Stimulated activated naive CD8-positive, alpha-beta T cell treated with anti-CD3 and anti-CD28 coated beads, Interleukin-15, amount 100 ng/mL, for 72 hours (primary cell): ENCODE measurements around the gene ZCRB1.
"Not testable (repeated sequence)": the region's sequence is repeated elsewhere in the genome, so short reads cannot be mapped to it uniquely, and the experiment has no call there.

Experiments used
- ATAC-seq: fragments of 150-1000 bp; cut with Tn5 transposase; 2 replicates; pipeline ENCODE4 v1.10.0; 2021; ENCODE audit warnings: mild to moderate bottlenecking, moderate library complexity
- DNase-seq, 2 donors: peaks; one replicate each; pipeline ENCODE4 v3.0.0; 2021 to 2022
- H3K27ac Mint-ChIP-seq, 2 donors: one replicate each; pipeline ENCODE4 v1.8.0; 2022; ENCODE audit warnings: mild to moderate bottlenecking in 2 of 2, mixed read lengths in 2 of 2, moderate library complexity in 2 of 2
- H3K27me3 Mint-ChIP-seq: one replicate; pipeline ENCODE4 v1.8.0; 2022; ENCODE audit warnings: mixed read lengths
- H3K4me1 Mint-ChIP-seq: one replicate; pipeline ENCODE4 v1.8.0; 2022; ENCODE audit warnings: mild to moderate bottlenecking, mixed read lengths
- H3K4me3 Mint-ChIP-seq, 2 donors: one replicate each; pipeline ENCODE4 v1.8.0; 2022; ENCODE audit warnings: mild to moderate bottlenecking in 2 of 2, mixed read lengths in 2 of 2, moderate library complexity in 1 of 2
- H3K9me3 Mint-ChIP-seq, 2 donors: one replicate each; pipeline ENCODE4 v1.8.0; 2022; ENCODE audit warnings: mixed read lengths in 2 of 2

The ZCRB1 gene, protein sequence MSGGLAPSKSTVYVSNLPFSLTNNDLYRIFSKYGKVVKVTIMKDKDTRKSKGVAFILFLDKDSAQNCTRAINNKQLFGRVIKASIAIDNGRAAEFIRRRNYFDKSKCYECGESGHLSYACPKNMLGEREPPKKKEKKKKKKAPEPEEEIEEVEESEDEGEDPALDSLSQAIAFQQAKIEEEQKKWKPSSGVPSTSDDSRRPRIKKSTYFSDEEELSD

DNA sequence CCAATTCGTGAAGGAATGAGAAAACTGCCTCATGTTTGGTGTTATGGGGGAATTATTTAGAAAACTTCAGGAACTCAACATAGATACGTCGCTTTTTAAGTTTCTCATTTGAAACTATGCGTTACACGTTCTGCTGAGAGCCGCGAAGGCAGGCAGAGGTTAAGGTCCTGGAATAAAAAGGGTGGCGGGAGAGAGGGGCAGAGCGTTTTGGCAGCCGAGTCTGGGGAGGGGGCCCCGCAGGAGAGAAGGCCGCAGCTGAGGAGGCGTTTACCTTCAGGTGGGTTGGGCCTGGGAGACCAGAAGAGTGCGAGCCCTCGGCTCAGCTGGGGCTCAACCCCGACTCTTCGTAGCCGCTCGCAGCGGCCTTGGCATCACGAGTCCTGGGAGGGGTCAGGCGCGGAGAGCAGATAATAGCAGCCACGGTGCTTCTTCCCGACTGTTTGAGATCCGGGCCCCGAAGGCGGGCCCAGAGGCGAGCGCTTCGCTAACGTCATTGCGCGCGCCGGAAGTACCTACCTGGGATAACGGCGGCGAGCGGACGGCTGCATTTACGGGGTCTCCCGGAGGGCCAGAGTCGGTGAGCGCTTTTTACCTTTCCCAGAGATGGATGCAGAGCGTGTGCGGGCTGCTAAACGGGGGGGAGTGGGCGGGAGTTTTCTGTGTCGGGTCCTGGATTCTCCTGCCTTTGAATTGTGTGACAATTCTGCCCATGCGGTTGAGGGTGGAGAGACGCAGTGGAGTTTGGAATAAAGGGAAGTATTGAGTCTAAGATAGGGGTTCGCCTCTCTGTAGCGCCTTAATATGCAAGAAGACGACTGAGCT lies at the start of gene ZCRB1, which contains the start of gene PPHLN1:
Gene ZCRB1 (minus strand): TSS at position 442 of the 822 bp plus-strand sequence. CDS start 1,992 bp downstream, outside the sequence.
Gene PPHLN1 (plus strand): TSS at position 515 of the 822 bp plus-strand sequence. CDS start 9,736 bp downstream, outside the sequence.
- Mint-ChIP-seq H3K27ac (peak within 1 kb of the TSS; percentile 99), H3K9me3 (no peaks in the 10 kb centered on the region), H3K4me3 (peak within 1 kb of the TSS; percentile 99), H3K4me1 (peaks cover 32% of the 10 kb centered on the region), H3K27me3 (no peaks in the 10 kb centered on the region)
- ATAC-seq (peak; percentile 96), DNase-seq (peak; percentile 76 to 78)

DNA sequence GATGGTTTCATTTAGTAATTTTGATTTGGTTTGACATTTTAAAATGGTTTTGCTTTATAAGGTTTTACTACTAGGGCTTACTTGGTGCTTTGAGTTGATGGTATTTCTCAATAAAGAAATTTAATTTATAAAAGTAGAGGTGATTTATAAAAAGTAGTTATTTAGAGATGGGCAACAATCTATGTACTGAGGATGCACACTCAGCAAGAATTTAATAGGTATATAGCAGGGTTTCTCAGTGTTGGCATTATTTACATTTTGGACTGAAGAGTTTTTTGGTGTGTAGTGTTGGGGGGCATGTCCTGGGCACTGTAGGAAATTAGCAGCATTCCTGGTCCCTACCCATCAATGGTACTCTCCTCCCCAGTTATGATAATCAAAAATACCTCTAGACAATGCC lies 47.8 kb upstream of the ZCRB1 start:
- no peaks in the 10 kb centered on the region for H3K9me3 Mint-ChIP-seq
- no peak overlapping the region for H3K4me3 Mint-ChIP-seq
- no peak for DNase-seq
- no peaks in the 10 kb centered on the region for H3K4me1 Mint-ChIP-seq
- ATAC-seq, result no peak
- no peak overlapping the region for H3K27ac Mint-ChIP-seq
- no peaks in the 10 kb centered on the region for H3K27me3 Mint-ChIP-seq

DNA sequence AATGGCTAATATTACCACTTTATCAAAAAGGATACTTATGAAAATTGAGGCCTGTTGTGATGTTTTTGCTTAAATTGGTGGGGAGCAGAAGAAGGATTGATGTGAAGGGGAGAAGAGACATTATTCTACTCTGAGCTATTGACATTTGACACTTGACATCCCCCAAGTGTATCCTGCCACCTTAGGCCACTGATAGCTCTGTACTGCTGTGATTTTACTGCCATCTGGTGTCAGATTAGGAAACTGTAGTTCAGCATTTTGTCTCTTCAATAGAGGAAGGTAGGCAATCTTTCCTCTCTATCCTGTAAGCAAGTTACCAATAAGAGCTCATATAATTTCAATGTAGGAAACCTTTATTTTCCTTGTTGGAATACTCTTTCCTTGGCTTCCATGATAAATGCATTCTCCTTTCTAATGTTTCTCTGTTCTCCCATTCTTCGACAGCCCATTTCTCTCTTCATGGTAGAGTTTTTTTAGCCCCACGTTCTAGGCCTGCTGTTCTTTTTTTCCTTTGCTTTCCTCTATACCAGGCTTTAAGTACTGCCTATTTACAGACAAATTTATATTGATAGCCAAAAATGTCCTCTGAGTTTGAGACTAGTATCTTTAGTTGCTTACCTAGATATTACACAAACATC lies 46.4 kb upstream of the ZCRB1 start:
- Mint-ChIP-seq H3K9me3 (no peaks in the 10 kb centered on the region), H3K4me3 (no peak overlapping the region), H3K27ac (no peak overlapping the region), H3K4me1 (no peaks in the 10 kb centered on the region), H3K27me3 (no peaks in the 10 kb centered on the region)
- peak; percentile 89 for ATAC-seq
- DNase-seq, result peak; percentile 20 to 30

- DNase-seq (no peak), ATAC-seq (no peak)
- H3K27ac Mint-ChIP-seq, result no peak overlapping the region
- no peaks in the 10 kb centered on the region for H3K27me3 Mint-ChIP-seq
- no peaks in the 10 kb centered on the region for H3K4me1 Mint-ChIP-seq
- H3K9me3 Mint-ChIP-seq, result no peaks in the 10 kb centered on the region
- H3K4me3 Mint-ChIP-seq, result no peak overlapping the region
These were observed 44.1 kb upstream of the ZCRB1 start for GRCh38 chr12:42370013-42370412.

DNA sequence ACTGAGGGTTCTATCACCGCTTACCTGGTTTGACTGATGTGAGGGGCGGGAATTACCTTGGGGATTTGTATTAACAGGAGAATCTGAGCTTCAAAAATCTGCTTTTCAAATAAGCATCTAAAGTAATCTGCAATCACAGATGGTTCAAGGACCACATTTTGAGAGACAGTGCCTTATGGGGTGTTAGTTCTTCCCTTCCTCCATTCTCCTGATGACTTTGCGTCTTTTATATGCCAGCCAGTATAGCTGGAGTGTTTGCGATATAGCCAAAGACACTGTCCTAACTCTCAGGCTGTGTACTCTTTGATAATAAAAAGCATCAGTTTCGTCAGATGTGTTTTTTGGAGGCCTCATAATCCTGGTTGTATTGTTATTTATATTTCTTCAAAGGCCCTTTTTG lies 39.6 kb upstream of the ZCRB1 start:
- H3K27ac Mint-ChIP-seq, result no peak overlapping the region

DNA sequence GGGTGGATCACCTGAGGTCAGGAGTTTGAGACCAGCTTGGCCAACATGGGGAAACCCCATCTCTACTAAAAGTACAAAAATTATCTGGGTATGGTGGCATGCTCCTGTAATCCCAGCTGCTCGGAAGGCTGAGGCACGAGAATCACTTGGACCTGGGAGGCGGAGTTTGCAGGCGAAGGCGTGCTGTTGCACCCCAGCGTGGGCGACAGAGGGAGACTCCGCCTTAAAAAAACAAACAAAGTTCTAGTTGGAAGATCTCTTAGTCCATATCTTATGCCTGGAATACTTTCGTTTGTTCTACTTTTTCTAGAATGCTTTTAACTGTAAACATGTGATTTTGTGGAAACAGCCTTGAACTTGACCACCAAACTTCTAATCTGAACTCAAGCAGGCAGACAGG lies 38.8 kb upstream of the ZCRB1 start:
- ATAC-seq, result no peak
- Mint-ChIP-seq H3K4me1 (peaks cover 42% of the 10 kb centered on the region), H3K4me3 (no peak overlapping the region), H3K9me3 (no peaks in the 10 kb centered on the region), H3K27me3 (no peaks in the 10 kb centered on the region), H3K27ac (no peak overlapping the region)
- DNase-seq, result no peak

More for the DNA sequence above, 39.6 kb upstream of the ZCRB1 start:
- Mint-ChIP-seq H3K27me3 (no peaks in the 10 kb centered on the region), H3K4me1 (peaks cover 34% of the 10 kb centered on the region), H3K9me3 (no peaks in the 10 kb centered on the region), H3K4me3 (no peak overlapping the region)
- ATAC-seq, result no peak
- no peak for DNase-seq

GRCh38 chr12:42362647-42363260 lies 36.9 kb upstream of the ZCRB1 start:
- Mint-ChIP-seq H3K9me3 (no peaks in the 10 kb centered on the region), H3K4me3 (no peak overlapping the region), H3K27me3 (no peaks in the 10 kb centered on the region), H3K4me1 (peaks cover 47% of the 10 kb centered on the region), H3K27ac (no peak overlapping the region)
- no peak for DNase-seq
- ATAC-seq, result no peak

GRCh38 chr12:42361909-42362646 lies 36.2 kb upstream of the ZCRB1 start:
- Mint-ChIP-seq H3K4me3 (no peak overlapping the region), H3K27ac (peak overlapping the region in 1 of 2 donors; percentile 5), H3K9me3 (no peaks in the 10 kb centered on the region), H3K27me3 (no peaks in the 10 kb centered on the region), H3K4me1 (peaks cover 47% of the 10 kb centered on the region)
- DNase-seq (no peak), ATAC-seq (peak; percentile 49)

DNA sequence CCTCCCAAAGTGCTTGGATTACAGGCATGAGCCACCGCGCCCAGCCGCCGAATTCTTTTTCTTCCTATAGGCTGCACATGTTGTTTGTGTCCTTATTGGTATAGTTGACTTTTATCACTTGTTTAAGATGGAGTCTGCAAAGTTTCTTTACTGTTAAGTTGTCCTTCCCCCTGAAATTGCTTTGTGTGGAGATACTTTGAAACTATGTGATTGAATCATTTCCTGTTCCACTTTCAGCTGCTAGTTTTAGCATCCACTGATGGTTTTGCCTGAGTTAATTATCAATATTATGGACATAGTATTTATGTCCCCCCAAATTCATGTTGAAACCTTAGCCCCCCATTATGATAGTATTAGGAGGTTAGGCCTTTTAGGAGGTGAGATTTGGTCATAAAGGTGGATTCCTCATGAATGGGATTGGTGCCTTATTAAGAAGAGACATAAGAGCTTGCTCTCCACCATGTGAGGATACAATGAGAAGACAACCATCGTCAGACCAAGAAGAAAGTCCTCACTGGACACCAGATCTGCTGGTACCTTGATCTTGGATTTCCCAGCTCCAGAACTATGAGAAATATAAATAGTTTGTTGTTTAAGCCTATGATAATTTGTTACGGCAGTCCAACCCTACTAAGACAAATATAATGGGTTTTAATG lies 35.0 kb upstream of the ZCRB1 start:
- peak; percentile 79 for ATAC-seq

DNA sequence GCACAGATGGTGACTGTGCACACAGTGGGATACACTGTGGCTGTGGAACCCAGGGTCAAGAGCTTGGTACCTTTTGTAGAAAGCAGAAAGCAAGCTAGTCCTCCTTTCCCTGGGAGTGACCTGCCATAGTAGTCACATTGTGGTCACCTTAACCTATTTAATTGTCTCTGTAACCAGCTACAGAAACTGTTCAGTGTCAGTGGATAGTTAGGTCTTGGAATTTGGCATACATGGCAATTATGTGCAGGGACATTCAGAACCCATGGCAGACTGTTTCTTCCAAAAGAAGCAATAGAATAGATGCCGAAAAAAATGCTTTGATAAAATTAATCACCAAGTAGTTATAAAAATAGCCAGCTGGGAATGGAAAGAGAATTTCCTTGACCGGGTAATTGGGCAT lies 30.4 kb upstream of the ZCRB1 start:
- DNase-seq (no peak), ATAC-seq (no peak)
- Mint-ChIP-seq H3K4me3 (no peak overlapping the region), H3K9me3 (no peaks in the 10 kb centered on the region), H3K4me1 (peaks cover 21% of the 10 kb centered on the region), H3K27me3 (no peaks in the 10 kb centered on the region), H3K27ac (no peak overlapping the region)

More for the DNA sequence above, 35.0 kb upstream of the ZCRB1 start:
- H3K4me1 Mint-ChIP-seq, result peaks cover 47% of the 10 kb centered on the region
- H3K27ac Mint-ChIP-seq, result peak overlapping the region; percentile 39 to 52
- DNase-seq, result no peak
- H3K4me3 Mint-ChIP-seq, result peak overlapping the region; percentile 11 to 37
- no peaks in the 10 kb centered on the region for H3K27me3 Mint-ChIP-seq
- no peaks in the 10 kb centered on the region for H3K9me3 Mint-ChIP-seq

DNA sequence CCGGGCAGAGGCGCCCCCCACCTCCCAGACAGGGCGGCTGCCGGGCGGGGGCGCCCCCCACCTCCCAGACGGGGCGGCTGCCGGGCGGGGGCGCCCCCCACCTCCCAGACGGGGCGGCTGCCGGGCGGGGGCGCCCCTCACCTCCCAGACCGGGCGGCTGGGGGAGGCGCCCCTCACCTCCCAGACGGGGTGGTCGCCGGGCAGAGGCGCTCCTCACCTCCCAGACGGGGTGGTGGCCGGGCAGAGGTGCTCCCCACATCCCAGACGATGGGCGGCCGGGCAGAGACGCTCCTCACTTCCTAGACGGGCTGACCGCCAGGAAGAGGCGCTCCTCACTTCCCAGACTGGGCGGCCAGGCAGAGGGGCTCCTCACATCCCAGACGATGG lies 24.1 kb upstream of the ZCRB1 start:
- not testable (repeated sequence) for H3K27me3 Mint-ChIP-seq, DNase-seq, H3K4me3 Mint-ChIP-seq, H3K9me3 Mint-ChIP-seq, H3K27ac Mint-ChIP-seq
- ATAC-seq, result peak; percentile 67
- H3K4me1 Mint-ChIP-seq, result peaks cover 11% of the 10 kb centered on the region

DNA sequence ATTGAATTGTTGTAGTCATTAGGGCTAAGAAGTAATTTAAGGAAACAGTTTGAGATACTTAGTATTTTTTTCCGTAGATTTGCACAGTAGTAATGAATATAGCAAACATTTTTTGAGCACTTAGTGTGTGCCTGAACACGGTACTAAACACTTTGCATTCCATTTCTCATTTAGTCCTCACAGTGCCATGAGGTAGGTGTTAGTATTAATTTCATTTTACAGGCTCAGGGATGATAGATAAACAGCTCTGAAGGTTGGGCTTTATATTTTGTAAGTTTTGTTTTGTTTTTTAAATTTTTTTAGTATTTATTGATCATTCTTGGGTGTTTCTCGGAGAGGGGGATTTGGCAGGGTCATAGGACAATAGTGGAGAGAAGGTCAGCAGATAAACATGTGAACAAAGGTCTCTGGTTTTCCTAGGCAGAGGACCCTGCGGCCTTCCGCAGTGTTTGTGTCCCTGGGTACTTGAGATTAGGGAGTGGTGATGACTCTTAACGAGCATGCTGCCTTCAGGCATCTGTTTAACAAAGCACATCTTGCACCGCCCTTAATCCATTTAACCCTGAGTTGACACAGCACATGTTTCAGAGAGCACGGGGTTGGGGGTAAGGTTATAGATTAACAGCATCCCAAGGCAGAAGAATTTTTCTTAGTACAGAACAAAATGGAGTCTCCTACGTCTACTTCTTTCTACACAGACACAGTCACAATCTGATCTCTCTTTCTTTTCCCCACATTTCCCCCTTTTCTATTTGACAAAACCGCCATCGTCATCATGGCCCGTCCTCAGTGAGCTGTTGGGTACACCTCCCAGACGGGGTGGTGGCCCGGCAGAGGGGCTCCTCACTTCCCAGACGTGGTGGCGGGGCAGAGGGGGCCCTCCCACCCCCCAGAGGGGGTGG lies 23.5 kb upstream of the ZCRB1 start:
- not testable (repeated sequence) for H3K9me3 Mint-ChIP-seq, DNase-seq, ATAC-seq, H3K27ac Mint-ChIP-seq, H3K27me3 Mint-ChIP-seq, H3K4me3 Mint-ChIP-seq
- H3K4me1 Mint-ChIP-seq, result peaks cover 11% of the 10 kb centered on the region

DNA sequence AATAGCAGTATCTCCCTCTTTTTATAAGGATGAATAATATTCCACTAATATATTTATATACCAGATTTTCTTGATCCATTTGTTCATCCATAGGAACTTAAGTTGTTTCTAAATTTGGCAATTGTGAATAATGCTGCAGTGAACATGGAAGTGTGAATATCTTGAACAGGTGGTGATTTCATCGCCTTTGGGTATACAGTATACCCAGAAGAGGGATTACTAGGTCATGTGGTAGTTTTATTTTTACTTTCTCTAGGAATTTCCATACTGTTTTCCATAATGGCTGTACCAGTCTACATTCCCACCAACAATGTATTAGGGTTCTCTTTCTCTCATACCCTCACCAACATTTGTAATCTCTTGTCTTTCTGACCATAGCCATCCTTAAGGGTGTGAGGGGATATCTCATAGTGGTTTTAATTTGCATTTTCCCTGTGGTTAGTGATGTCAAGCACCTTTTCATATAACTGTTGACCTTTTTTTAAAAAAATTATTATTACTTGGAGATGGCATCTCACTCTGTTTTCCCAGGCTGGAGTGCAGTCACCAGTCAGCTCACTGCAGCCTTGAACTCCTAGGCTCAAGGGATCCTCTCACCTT lies 20.6 kb upstream of the ZCRB1 start:
- DNase-seq (no peak), ATAC-seq (peak; percentile 42)
- Mint-ChIP-seq H3K4me3 (no peak overlapping the region), H3K27me3 (no peaks in the 10 kb centered on the region), H3K9me3 (no peaks in the 10 kb centered on the region), H3K4me1 (peaks cover 28% of the 10 kb centered on the region), H3K27ac (no peak overlapping the region)
